GM18507 (cell line): ENCODE measurements around the gene CCDC141.

ENCODE experiments used
- DNase-seq: peaks from one replicate; pipeline ENCODE4 v3.0.0; 2011; ENCODE audit warnings: low read depth; ENCODE audit not compliant: insufficient read length; ENCODE audit errors: extremely low spot score
- FAIRE-seq: peaks from 2 replicates; lab custom pipeline; 2011; peaks lifted over from hg19 to GRCh38; lab: Jason Lieb, UNC

Gene CCDC141

GRCh38 chr2:178886006-178886405 lies 163.9 kb downstream of the CCDC141 start:
- DNase-seq: no peak
- no peak for FAIRE-seq

- DNase-seq: no peak
- FAIRE-seq: no peak
These were observed 165.5 kb downstream of the CCDC141 start for GRCh38 chr2:178884440-178884839.

DNA sequence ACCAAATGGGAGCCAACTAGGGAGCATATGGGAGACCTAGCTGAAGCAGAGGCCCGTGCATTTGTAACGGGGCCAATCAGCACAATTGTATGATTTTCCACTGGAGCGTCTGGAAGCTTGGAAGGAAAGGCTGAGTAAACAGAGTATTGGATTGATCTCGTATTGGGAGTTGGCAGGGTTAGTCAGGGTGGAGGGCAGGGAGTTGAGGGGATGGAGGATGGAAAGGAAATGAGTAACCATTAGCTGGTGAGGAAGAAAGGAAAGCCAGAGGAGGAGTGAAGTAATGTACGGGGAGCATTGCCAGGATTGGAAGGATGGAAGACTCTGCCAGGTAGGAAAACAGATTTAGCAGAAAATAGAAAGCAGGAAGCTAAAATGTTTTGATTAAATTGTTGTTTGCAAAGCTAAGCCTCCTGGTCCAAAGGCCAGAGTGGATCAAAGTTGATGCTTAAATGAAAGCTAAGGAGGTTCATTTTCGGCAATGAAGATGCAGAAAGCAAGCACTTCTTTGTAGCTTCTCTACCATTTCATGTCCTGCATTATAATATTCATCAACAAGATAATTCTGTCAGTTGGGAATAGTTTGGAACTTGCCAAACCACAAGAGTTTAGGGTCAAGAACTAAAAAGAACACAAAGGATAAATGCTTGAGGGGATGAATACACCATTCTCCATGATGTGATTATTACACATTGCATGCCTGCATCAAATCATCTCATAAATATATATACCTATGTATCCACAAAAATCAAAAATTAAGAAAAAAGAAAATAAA lies 167.1 kb downstream of the CCDC141 start:
- DNase-seq (no peak), FAIRE-seq (no peak)

- no peak for DNase-seq
- FAIRE-seq: no peak
These were observed 168.9 kb downstream of the CCDC141 start for GRCh38 chr2:178881075-178881474.

GRCh38 chr2:178880257-178880656 lies 169.7 kb downstream of the CCDC141 start:
- no peak for FAIRE-seq
- no peak for DNase-seq

- FAIRE-seq (no peak), DNase-seq (no peak)
These were observed 172.1 kb downstream of the CCDC141 start for GRCh38 chr2:178877874-178878273.

DNA sequence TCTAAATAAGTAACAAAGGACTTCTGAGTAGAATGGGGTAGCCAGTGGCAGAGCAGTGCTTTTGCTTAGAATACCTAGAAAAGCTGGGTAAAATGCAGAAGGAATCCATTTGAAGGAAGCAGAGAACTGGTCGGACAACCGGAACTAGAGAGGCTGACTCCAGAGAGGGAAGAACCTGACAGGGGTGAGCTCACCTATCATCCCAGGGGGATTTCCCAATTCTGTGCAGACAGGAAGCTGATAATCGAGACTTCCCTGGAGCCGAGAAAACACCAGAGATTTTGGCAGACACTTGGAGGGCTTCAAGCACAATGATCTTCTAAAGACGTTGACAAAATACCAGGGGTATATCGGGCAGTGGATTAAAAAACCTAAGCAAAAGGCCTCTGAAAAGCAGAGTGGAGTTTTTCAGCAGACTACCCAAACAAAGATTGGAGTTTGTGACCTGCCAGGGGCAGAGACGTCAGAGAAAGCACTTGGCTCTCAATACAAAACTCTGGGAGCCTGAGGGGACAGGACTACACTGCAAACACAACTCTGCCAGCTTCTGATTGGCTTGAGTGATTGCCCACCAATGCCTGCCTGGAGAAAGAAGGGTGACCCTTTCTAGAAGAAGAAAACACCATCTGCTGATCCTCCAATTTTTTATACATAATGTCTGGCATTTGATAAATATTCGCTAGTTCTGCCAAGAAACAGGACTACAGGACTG lies 175.3 kb downstream of the CCDC141 start:
- no peak for FAIRE-seq
- no peak for DNase-seq

GRCh38 chr2:178873912-178874311 lies 176.0 kb downstream of the CCDC141 start:
- FAIRE-seq: no peak

GRCh38 chr2:178871536-178871935 lies 178.4 kb downstream of the CCDC141 start:
- DNase-seq (no peak), FAIRE-seq (no peak)

More at GRCh38 chr2:178873912-178874311, 176.0 kb downstream of the CCDC141 start:
- no peak for DNase-seq

- FAIRE-seq (no peak), DNase-seq (no peak)
These were observed 179.2 kb downstream of the CCDC141 start for GRCh38 chr2:178870703-178871102.

- FAIRE-seq: no peak
- no peak for DNase-seq
These were observed 183.9 kb downstream of the CCDC141 start for GRCh38 chr2:178865999-178866398.

DNA sequence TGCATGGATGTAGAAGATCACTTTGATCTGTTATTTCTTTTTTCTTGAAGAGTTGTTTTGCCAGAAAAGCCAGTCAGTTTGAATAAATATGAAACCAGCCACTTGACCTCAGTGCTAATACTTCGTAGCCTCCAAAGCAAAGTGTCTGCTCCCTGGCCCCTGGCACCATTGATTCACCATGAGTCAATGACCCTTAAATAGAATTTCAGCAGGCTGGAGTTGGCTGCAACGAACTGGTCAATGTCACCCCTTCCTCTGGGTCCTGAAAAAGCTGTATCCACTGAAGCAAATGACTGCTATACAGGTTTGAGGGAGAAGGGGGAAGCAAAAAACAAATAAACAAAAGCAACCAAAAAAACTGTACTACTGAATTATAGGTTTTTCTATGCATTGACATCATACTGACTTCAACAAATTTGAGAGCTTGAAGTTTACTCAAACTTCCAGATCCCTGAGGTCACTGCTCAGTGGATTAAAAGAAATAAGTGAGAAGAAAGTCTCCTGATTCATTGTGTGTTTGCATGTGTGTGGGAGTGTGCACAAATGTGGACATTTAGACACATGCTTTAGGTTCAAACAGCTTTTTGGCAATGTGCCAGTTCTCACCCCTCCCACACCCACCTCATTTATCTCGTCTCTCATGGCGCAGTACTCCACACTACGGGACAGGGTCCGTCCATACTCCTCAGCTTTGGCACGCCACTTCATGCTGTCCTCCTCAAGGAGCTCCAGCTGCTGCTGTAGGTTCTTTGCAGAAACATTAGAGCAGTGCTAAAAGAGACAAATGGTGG lies 184.6 kb downstream of the CCDC141 start:
- DNase-seq (no peak), FAIRE-seq (no peak)

DNA sequence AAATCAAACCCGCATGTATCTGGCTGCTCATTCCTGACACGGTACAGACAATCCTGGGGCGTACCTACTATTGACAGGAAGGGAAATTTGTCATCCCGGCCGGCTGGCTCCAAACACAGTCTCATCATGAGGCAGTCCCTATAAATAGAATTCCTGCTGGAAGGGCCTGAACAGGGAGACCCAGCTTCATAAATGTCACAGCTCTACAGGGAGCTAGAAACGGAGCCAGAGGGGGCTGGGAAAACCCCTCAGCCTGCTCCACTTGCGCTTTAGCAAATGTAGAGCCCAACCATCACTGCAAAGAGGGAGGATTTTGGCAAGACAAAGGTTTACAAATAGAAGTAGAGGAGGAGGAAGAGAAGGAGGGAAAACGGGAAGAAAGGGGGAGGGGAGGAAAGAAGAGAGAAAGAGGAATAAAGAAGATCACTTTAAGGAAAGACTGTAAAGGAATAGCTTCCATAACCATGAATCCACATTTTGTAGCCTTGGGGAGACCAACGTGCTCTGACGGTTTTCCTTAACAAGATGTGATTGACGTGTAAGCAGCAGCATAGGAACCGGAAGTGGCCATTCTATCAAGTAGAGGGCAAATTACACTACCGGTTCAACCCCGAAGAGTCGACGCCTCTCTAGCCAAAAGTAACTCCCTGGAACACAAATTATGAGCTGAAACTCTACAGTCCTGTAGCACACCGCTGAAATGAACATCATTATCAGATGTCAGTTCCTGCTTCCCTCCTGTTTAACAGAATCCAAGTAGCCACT lies 185.9 kb downstream of the CCDC141 start:
- FAIRE-seq (no peak), DNase-seq (no peak)

- DNase-seq (no peak), FAIRE-seq (no peak)
These were observed 186.6 kb downstream of the CCDC141 start for GRCh38 chr2:178863130-178863855.

- FAIRE-seq (no peak), DNase-seq (no peak)
These were observed 189.4 kb downstream of the CCDC141 start for GRCh38 chr2:178860551-178860950.

GRCh38 chr2:178859730-178860129 lies 190.2 kb downstream of the CCDC141 start:
- DNase-seq (no peak), FAIRE-seq (no peak)

GRCh38 chr2:178858896-178859625 lies 190.9 kb downstream of the CCDC141 start:
- DNase-seq (no peak), FAIRE-seq (no peak)

GRCh38 chr2:178855151-178855550 lies 194.8 kb downstream of the CCDC141 start:
- FAIRE-seq (no peak), DNase-seq (no peak)
